ENCODE results near the gene TSPEAR.
"Not testable (repeated sequence)": the region's sequence is repeated elsewhere in the genome, so short reads cannot be mapped to it uniquely, and the experiment has no call there.

TSPEAR gene

GRCh38 chr21:44566403-44566802 is 145.0 kb downstream of the TSPEAR start:
- TF ChIP-seq ZFX (IDR thresholded peaks at IDR 0.05; ENCODE audit: borderline replicate concordance) (no peak), CTCF (IDR thresholded peaks at IDR 0.05) (no peak)
- no peak overlapping the region for H3K27ac ChIP-seq

GRCh38 chr21:44564886-44565598 is 146.3 kb downstream of the TSPEAR start:
- no peak overlapping the region for H3K27ac ChIP-seq
- TF ChIP-seq CTCF (IDR thresholded peaks at IDR 0.05) (no peak), ZFX (IDR thresholded peaks at IDR 0.05; ENCODE audit: borderline replicate concordance) (no peak)

GRCh38 chr21:44564099-44564498 is 147.3 kb downstream of the TSPEAR start:
- no peak overlapping the region for H3K27ac ChIP-seq
- TF ChIP-seq CTCF (IDR thresholded peaks at IDR 0.05) (no peak), ZFX (IDR thresholded peaks at IDR 0.05; ENCODE audit: borderline replicate concordance) (no peak)

- no peak for TF ChIP-seq ZFX (IDR thresholded peaks at IDR 0.05; ENCODE audit: borderline replicate concordance)
- TF ChIP-seq CTCF (IDR thresholded peaks at IDR 0.05), result no peak
Observed at GRCh38 chr21:44558695-44559094, 152.7 kb downstream of the TSPEAR start, which contains the start of gene KRTAP10-3. Gene KRTAP10-3 (minus strand): TSS chr21:44558795. CDS start chr21:44558715, 80 bp downstream.

GRCh38 chr21:44558329-44558675 is 153.1 kb downstream of the TSPEAR start:
- not testable (repeated sequence) for H3K27ac ChIP-seq

More at GRCh38 chr21:44558695-44559094, 152.7 kb downstream of the TSPEAR start, which contains the start of gene KRTAP10-3:
- no peak within 1 kb of the TSS for H3K27ac ChIP-seq

- TF ChIP-seq ZFX (IDR thresholded peaks at IDR 0.05; ENCODE audit: borderline replicate concordance), result no peak
- no peak for TF ChIP-seq CTCF (IDR thresholded peaks at IDR 0.05)
- no peak overlapping the region for H3K27ac ChIP-seq
Observed at GRCh38 chr21:44557491-44558328, 153.7 kb downstream of the TSPEAR start.

GRCh38 chr21:44556879-44557278 is 154.5 kb downstream of the TSPEAR start:
- no peak overlapping the region for H3K27ac ChIP-seq
- TF ChIP-seq ZFX (IDR thresholded peaks at IDR 0.05; ENCODE audit: borderline replicate concordance) (no peak), CTCF (IDR thresholded peaks at IDR 0.05) (no peak)

Measured in 22Rv1 (cell line).